ENCODE measurements around the gene TMEM266. TPM values are rescaled to one million over a fixed set of nuclear protein-coding genes. Genes with fewer than 3 reads are reported as not detected.

TMEM266 gene
- total RNA-seq, 1 donor from 2014 or later = 8.1 TPM

DNA sequence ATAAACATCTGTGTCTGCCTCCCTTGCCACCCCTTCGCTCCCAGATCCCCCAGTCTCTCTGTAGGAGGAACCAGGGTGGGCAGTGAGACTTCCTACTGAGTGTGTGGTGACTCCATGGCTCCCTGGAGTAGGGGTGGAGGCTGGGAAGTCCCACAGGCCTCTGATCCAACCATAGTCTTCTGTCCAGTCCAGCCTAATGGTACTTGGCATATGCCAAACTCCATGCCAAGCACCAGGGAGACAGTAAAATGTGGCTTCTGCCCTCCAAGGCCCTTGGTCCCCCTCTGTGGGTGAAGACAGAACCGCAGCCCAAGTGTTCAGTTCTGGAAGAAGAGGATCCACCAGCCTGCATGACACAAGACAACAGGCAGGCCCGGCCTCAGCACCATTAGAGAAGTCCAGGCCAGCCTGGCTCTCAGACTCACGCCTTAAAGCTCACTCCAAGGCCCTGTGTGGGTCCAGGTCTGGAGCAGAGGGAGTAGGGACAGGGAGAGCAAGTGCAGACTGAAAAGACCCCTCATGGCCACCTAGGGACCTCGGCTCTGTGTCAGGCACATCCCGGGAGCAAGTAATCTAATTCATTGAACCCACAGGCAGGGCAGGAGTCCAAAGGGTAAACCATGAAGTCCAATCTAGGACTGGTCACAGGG is 138.8 kb downstream of the TMEM266 start:
- TF ChIP-seq, protein P1, sequence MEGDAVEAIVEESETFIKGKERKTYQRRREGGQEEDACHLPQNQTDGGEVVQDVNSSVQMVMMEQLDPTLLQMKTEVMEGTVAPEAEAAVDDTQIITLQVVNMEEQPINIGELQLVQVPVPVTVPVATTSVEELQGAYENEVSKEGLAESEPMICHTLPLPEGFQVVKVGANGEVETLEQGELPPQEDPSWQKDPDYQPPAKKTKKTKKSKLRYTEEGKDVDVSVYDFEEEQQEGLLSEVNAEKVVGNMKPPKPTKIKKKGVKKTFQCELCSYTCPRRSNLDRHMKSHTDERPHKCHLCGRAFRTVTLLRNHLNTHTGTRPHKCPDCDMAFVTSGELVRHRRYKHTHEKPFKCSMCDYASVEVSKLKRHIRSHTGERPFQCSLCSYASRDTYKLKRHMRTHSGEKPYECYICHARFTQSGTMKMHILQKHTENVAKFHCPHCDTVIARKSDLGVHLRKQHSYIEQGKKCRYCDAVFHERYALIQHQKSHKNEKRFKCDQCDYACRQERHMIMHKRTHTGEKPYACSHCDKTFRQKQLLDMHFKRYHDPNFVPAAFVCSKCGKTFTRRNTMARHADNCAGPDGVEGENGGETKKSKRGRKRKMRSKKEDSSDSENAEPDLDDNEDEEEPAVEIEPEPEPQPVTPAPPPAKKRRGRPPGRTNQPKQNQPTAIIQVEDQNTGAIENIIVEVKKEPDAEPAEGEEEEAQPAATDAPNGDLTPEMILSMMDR (IDR thresholded peaks at IDR 0.05; ENCODE audit: unreplicated experiment) = no peak
- H3K27me3 Mint-ChIP-seq (ENCODE audit: unreplicated experiment) = peaks cover 8% of the 10 kb centered on the region
- H3K9me3 Mint-ChIP-seq (ENCODE audit: unreplicated experiment) = no peaks in the 10 kb centered on the region
- no peaks in the 10 kb centered on the region for H3K4me1 Mint-ChIP-seq (ENCODE audit: unreplicated experiment)
- peaks cover 12% of the 10 kb centered on the region for H3K36me3 Mint-ChIP-seq (ENCODE audit: low read depth, unreplicated experiment)
- DNase-seq (ENCODE audit: low spot score) = no peak
- H3K27ac Mint-ChIP-seq (ENCODE audit: unreplicated experiment) = no peak overlapping the region
- H3K4me3 Mint-ChIP-seq (ENCODE audit: unreplicated experiment) = no peak overlapping the region

DNA sequence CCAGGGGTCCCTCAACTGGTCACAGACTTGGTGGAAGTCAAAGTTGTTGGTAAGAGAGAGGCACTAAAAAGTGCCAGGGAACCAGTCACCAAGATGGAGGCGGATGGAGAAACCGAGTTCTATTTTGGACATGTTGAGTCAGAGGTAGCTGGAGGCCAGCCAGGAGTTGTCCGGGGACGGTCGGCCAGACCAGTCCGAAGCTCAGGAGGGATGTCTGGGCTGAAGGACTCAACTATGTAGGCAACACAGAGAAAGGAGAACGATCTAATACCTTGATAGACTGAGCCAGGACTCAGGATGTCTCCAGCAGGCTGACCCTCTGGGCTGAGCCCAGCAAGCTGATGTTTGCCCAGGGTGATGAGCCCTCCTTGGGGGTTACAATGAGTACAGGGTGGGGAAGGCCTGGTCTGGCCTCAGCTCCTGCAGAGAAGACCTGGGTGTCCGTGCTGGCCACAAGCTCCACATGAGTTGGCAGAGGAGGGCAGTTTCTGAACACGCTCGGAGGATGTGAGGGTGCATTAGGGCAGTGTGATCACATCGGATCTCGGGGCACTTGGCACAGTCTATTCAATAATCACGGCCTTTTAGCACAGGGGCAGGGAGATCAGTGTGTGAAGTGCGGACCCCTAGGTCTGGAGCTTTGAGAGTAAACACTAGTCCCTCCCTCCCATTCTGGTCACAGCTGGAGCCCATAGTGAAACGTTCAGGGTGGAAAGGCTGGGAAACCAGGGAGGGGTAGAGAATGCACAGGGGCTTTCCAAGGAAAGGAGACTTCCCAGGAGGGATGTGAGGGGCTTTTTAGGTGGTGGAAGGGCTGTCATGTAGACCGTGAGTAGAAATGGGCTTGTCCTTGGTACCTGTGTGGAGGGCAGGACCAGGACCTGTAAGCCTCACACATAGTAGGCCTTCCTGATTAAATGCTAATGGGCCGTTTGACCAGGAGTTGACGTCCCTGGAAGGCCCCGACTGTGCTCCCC is 139.6 kb downstream of the TMEM266 start:
- TF ChIP-seq, protein P1 (IDR thresholded peaks at IDR 0.05; ENCODE audit: unreplicated experiment) = no peak
- H3K27me3 Mint-ChIP-seq (ENCODE audit: unreplicated experiment) = peaks cover 8% of the 10 kb centered on the region
- no peak overlapping the region for H3K4me3 Mint-ChIP-seq (ENCODE audit: unreplicated experiment)
- DNase-seq (ENCODE audit: low spot score) = no peak
- H3K4me1 Mint-ChIP-seq (ENCODE audit: unreplicated experiment) = no peaks in the 10 kb centered on the region
- no peak overlapping the region for H3K27ac Mint-ChIP-seq (ENCODE audit: unreplicated experiment)
- no peaks in the 10 kb centered on the region for H3K9me3 Mint-ChIP-seq (ENCODE audit: unreplicated experiment)
- peaks cover 12% of the 10 kb centered on the region for H3K36me3 Mint-ChIP-seq (ENCODE audit: low read depth, unreplicated experiment)

DNA sequence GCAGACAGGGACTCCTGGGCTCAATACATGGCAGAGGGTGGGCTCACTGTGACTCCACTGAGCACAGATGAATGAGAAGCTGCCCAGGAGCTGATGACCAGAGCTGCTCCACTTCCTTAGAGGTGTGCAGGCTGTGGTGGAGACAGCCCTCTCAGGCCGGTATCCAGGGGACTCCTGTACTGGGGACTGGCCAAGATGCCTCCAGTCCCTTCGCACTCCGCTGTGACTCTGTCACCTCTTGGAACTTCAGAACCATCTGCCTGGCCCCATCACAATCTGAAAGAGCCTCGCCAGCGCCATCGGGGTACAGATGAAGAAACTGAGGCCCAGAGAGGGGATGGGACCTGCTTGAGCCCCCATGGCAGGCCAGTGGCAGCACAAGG is 140.3 kb downstream of the TMEM266 start:
- DNase-seq (ENCODE audit: low spot score) = no peak
- H3K27ac Mint-ChIP-seq (ENCODE audit: unreplicated experiment) = no peak overlapping the region
- H3K4me1 Mint-ChIP-seq (ENCODE audit: unreplicated experiment) = no peaks in the 10 kb centered on the region
- no peak overlapping the region for H3K4me3 Mint-ChIP-seq (ENCODE audit: unreplicated experiment)
- H3K36me3 Mint-ChIP-seq (ENCODE audit: low read depth, unreplicated experiment) = peaks cover 9% of the 10 kb centered on the region
- H3K27me3 Mint-ChIP-seq (ENCODE audit: unreplicated experiment) = peaks cover 8% of the 10 kb centered on the region
- TF ChIP-seq, protein P1 (IDR thresholded peaks at IDR 0.05; ENCODE audit: unreplicated experiment) = no peak
- no peaks in the 10 kb centered on the region for H3K9me3 Mint-ChIP-seq (ENCODE audit: unreplicated experiment)

DNA sequence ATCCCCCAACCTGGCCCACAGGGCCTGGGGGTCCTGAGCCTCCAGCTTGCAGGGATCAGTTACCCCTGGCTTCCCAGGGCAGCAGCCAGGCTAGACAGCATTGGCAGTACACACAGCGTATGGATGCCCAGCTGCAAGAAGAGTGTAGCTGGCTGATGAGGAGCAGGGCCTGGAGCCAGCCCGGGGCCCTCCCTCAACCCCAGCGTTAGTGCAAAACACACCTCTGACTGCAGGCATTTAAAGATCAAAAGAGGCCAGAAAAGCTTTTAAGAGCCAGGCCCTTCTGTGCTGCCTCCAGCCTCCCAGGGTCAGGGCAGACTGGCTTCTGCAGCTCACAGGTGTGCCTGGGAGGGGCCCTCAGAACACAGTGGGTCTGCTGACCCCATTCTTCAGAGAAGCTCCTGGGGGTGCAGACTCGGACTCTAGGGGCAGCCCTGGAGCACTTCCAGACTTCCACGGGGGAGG is 140.9 kb downstream of the TMEM266 start:
- Mint-ChIP-seq H3K27ac (ENCODE audit: unreplicated experiment) (no peak overlapping the region), H3K4me1 (ENCODE audit: unreplicated experiment) (no peaks in the 10 kb centered on the region), H3K36me3 (ENCODE audit: low read depth, unreplicated experiment) (peaks cover 7% of the 10 kb centered on the region), H3K4me3 (ENCODE audit: unreplicated experiment) (no peak overlapping the region), H3K27me3 (ENCODE audit: unreplicated experiment) (peaks cover 8% of the 10 kb centered on the region), H3K9me3 (ENCODE audit: unreplicated experiment) (no peaks in the 10 kb centered on the region)
- TF ChIP-seq, protein P1 (IDR thresholded peaks at IDR 0.05; ENCODE audit: unreplicated experiment) = no peak
- no peak for DNase-seq (ENCODE audit: low spot score)
